B cell (primary cell): ENCODE measurements around the gene PCLO. TPM values are rescaled to one million over a fixed set of nuclear protein-coding genes. Genes with fewer than 3 reads are reported as not detected.

Source experiments
- ATAC-seq: fragments of 200-7000 bp; cut with Tn5 transposase; one replicate; pipeline ENCODE4 v1.10.0; 2021; ENCODE audit warnings: low read depth, mild to moderate bottlenecking, moderate number of reproducible peaks, moderate library complexity
- CTCF ChIA-PET: fragments of 350-600 bp; sonication (Branson Sonifier 250); formaldehyde crosslinking; loops from one replicate; lab custom pipeline; 2021; ENCODE audit warnings: antibody characterized with exemption, inconsistent platforms; lab: Charles Lee
- POLR2A ChIA-PET: fragments of 350-600 bp; sonication (Branson Sonifier 250); formaldehyde crosslinking; loops from one replicate; lab custom pipeline; 2021; ENCODE audit warnings: antibody characterized with exemption; lab: Charles Lee
- DNase-seq: peaks from one replicate; pipeline ENCODE4 v3.0.0; 2013
- H2AFZ ChIP-seq: 2 replicates; pipeline ENCODE4 v1.6.1; 2012; ENCODE audit warnings: mild to moderate bottlenecking, low read depth, low read length; ENCODE audit not compliant: insufficient read depth, poor library complexity, severe bottlenecking
- H3K27ac ChIP-seq, 2 donors: 1 replicate in 1 of 2; 2 replicates in 1 of 2; pipeline ENCODE4 v1.5.1; 2012 to 2013; ENCODE audit warnings: low read length in 2 of 2, mild to moderate bottlenecking in 2 of 2, moderate library complexity in 1 of 2
- H3K27me3 ChIP-seq, 4 experiments: fragments of 200-600 bp in 1 of 4; sonication (generic) in 1 of 4; replicated peaks in 1 of 4; 1 replicate in 2 of 4; 2 replicates in 2 of 4; pipeline versions ENCODE4 v1.6.1 to v1.7.0; 2013 to 2016; ENCODE audit warnings: low read length in 3 of 4, mild to moderate bottlenecking in 2 of 4, mixed read lengths in 1 of 4, moderate library complexity in 1 of 4; ENCODE audit not compliant: insufficient read depth in 4 of 4, control insufficient read depth in 3 of 4; ENCODE audit errors: control extremely low read depth in 1 of 4
- H3K36me3 ChIP-seq, 2 experiments: replicated peaks in 1 of 2; 1 replicate in 1 of 2; 2 replicates in 1 of 2; pipeline versions ENCODE4 v1.6.1 to v1.7.1; 2013; ENCODE audit warnings: low read length in 1 of 2; ENCODE audit not compliant: insufficient read depth in 2 of 2, control insufficient read depth in 1 of 2; ENCODE audit errors: control extremely low read depth in 1 of 2, extremely low read depth in 1 of 2
- H3K4me1 ChIP-seq, 2 donors: fragments of 200-600 bp in 1 of 2; sonication (generic) in 1 of 2; 1 replicate in 1 of 2; 2 replicates in 1 of 2; pipeline versions ENCODE4 v1.5.1 to v1.6.1; 2013 to 2017; ENCODE audit warnings: low read length in 2 of 2; ENCODE audit not compliant: control insufficient read depth in 2 of 2, insufficient read depth in 2 of 2
- H3K4me2 ChIP-seq: replicated peaks from 2 replicates; pipeline ENCODE3; 2012; ENCODE audit warnings: mild to moderate bottlenecking, low read depth, low read length; ENCODE audit not compliant: poor library complexity, severe bottlenecking
- H3K4me3 ChIP-seq, 5 experiments: fragments of 200-600 bp in 1 of 5; sonication (generic) in 1 of 5; 1 replicate in 3 of 5; 2 replicates in 2 of 5; pipeline versions ENCODE4 v1.5.1 to v1.7.0; 2011 to 2016; ENCODE audit warnings: low read length in 4 of 5, mild to moderate bottlenecking in 4 of 5, low read depth in 2 of 5, control low read depth in 1 of 5, moderate library complexity in 1 of 5; ENCODE audit not compliant: insufficient read depth in 1 of 5; ENCODE audit errors: control extremely low read depth in 1 of 5, extremely low read depth in 1 of 5
- H3K79me2 ChIP-seq: fragments of 200-600 bp; sonication (generic); one replicate; pipeline ENCODE4 v1.6.0; 2016; ENCODE audit warnings: low read length; ENCODE audit not compliant: control insufficient read depth, insufficient read depth
- H3K9ac ChIP-seq: fragments of 200-600 bp; sonication (generic); 2 replicates; pipeline ENCODE4 v1.6.1; 2017; ENCODE audit warnings: mild to moderate bottlenecking, low read length, moderate library complexity
- H3K9me3 ChIP-seq, 3 donors: one replicate each; pipeline versions ENCODE4 v1.6.1 to v1.7.1; 2013; ENCODE audit warnings: low read length in 2 of 3; ENCODE audit not compliant: control insufficient read depth in 2 of 3, insufficient read depth in 1 of 3; ENCODE audit errors: control extremely low read depth in 1 of 3
- H4K20me1 ChIP-seq: 2 replicates; pipeline ENCODE4 v1.6.0; 2012; ENCODE audit warnings: mild to moderate bottlenecking, low read length; ENCODE audit not compliant: insufficient read depth, control insufficient read depth, poor library complexity, severe bottlenecking
- H3K27ac Mint-ChIP-seq: one replicate; pipeline ENCODE4 v1.8.0; 2021; ENCODE audit warnings: mixed read lengths
- H3K27me3 Mint-ChIP-seq: one replicate; pipeline ENCODE4 v1.8.0; 2021; ENCODE audit warnings: mixed read lengths
- H3K4me1 Mint-ChIP-seq: one replicate; pipeline ENCODE4 v1.8.0; 2021; ENCODE audit warnings: mixed read lengths
- H3K4me3 Mint-ChIP-seq: one replicate; pipeline ENCODE4 v1.8.0; 2021; ENCODE audit warnings: mixed read lengths
- H3K9me3 Mint-ChIP-seq: one replicate; pipeline ENCODE4 v1.8.0; 2022; ENCODE audit warnings: mixed read lengths; ENCODE audit not compliant: insufficient read depth
- EZH2 ChIP-seq: IDR thresholded peaks from 2 replicates; pipeline ENCODE4 v1.6.1; 2012; ENCODE audit warnings: borderline replicate concordance, low read depth, mild to moderate bottlenecking, moderate library complexity, low read length; ENCODE audit not compliant: insufficient read depth, poor library complexity, severe bottlenecking
- WGBS: methylation state at CpG from one replicate; pipeline ENCODE4 v1.1.5; 2013; ENCODE audit warnings: missing lambda C conversion rate; ENCODE audit not compliant: insufficient coverage; 5-methylcytosine and 5-hydroxymethylcytosine counted together
- intact Hi-C: fragments of 100-400 bp; cut with micrococcal nuclease; formaldehyde crosslinking; loops from one replicate; pipeline ENCODE4 v1.10.0; 2022
- polyA plus RNA-seq: library from polyadenylated mRNA; depleted of rRNA; stranded (reverse); fragments of >200 nt; gene quantifications from 2 replicates; pipeline ENCODE4 v1.2.3, GENCODE V29; 2012
- total RNA-seq, 2 donors: library from RNA; stranded (reverse); fragments of 120-200 nt in 1 of 2; gene quantifications; 1 replicate in 1 of 2; 2 replicates in 1 of 2; pipeline versions ENCODE4 v1.2.3 to v1.2.4, GENCODE V29; 2013 to 2022
- TF ChIP-seq, protein P1 (sequence below): fragments of 200-600 bp; IDR thresholded peaks from one replicate; pipeline ENCODE4 v1.8.0; 2022; ENCODE audit warnings: antibody characterized with exemption, mild to moderate bottlenecking

The PCLO gene
- total and polyA plus RNA-seq, 2 donors (not counting 1 experiment from before 2014, with no cell fraction given), result 0.01 to 0.32 TPM

DNA sequence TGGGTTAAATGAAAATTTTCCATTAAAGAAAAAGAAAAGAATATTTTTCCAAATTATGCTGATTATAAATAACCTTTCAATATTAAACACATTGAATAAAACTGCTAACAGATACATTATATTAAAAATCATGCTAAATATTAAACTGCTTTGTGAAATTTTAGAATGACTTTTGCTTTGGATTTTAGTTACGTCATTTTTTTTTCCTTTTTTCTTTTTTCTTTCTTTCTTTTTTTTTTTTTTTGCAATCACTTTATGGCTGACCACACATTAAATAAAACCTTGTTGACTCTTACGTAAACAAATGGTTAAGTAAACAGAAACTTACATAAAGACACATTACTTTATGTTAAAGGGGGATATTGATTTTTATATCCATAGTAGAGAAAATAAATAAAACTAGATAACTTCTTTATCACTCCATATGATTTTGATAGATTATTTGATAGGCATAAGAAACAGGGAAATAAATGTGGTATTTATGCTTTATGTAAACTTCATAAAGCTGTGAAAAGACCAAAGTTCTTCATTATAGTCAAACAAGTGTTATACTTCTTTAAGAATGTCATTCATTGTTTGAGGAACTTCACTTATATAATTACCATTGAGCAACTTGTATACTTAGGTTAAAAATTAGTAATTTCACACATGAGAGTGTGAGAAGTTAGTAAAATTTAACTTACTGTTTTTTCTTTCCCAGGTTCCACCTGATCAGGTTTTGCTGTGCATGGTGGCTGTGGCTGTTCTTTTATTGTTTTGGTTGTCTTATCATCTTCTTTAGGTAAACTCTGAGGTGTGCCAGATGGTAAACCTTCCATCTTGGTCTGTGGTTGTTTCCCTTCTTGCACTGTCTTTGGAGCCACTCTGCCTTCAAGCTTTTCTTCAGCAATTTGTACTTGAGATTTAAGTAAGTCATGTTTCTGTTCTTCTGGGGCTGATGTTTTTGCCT, 197.3 kb downstream of the PCLO start:
- Histone ChIP-seq H2AFZ (no peak overlapping the region), H3K79me2 (no peaks in the 10 kb centered on the region), H3K4me1 (no peaks in the 10 kb centered on the region), H3K36me3 (no peaks in the 10 kb centered on the region), H3K4me3 (no peak overlapping the region), H3K27ac (no peak overlapping the region), H3K4me2 (no peak overlapping the region), H3K9ac (no peak overlapping the region), H3K27me3 (no peaks in the 10 kb centered on the region), H4K20me1 (no peaks in the 10 kb centered on the region), H3K9me3 (no peaks in the 10 kb centered on the region)
- no peak for TF ChIP-seq EZH2
- TF ChIP-seq, protein P1, sequence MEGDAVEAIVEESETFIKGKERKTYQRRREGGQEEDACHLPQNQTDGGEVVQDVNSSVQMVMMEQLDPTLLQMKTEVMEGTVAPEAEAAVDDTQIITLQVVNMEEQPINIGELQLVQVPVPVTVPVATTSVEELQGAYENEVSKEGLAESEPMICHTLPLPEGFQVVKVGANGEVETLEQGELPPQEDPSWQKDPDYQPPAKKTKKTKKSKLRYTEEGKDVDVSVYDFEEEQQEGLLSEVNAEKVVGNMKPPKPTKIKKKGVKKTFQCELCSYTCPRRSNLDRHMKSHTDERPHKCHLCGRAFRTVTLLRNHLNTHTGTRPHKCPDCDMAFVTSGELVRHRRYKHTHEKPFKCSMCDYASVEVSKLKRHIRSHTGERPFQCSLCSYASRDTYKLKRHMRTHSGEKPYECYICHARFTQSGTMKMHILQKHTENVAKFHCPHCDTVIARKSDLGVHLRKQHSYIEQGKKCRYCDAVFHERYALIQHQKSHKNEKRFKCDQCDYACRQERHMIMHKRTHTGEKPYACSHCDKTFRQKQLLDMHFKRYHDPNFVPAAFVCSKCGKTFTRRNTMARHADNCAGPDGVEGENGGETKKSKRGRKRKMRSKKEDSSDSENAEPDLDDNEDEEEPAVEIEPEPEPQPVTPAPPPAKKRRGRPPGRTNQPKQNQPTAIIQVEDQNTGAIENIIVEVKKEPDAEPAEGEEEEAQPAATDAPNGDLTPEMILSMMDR, result no peak
- ATAC-seq, result no peak
- Mint-ChIP-seq H3K27me3 (no peaks in the 10 kb centered on the region), H3K9me3 (peaks cover 2% of the 10 kb centered on the region), H3K4me1 (no peaks in the 10 kb centered on the region), H3K4me3 (no peak overlapping the region), H3K27ac (no peak overlapping the region)
- intact Hi-C loops, result no loop called here
- no CpG with 5 or more reads among the region's 2 CpGs for WGBS
- no peak for DNase-seq
- CTCF ChIA-PET, result no interaction called here
- POLR2A ChIA-PET, result no interaction called here

DNA sequence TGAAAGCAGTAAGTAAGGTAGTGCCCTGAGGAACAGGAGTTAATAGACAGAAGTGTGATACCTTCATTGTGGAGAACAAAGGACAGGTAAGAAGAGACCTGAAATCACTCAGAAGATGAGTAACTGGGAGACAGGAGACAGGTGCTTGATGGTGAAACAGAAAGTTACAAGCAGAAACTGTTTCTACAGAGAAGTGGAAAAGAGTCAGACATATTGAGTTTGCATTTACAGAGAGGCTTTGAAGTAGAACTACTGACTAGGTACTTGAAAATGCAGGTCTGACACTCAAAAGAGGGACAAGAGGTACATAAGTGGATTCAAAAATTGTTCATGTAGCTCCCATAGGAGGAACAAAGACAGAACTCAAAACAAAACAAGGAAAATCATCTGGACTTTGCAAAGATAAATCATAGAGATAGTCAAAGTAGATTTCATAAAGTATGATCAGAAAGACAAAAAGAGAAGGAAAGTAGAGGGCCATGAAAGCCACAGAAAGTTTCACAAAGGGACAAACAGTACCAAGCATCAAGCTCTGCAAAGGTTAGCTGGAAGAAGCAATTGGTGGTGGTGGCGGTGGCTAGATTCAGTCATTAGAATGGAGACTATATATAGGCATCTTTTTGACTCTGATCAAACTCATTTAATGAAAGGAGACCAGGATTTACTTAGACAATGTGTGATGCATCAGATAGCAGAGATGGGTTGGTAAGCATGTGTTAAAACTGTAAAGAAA, 198.4 kb downstream of the PCLO start:
- no peaks in the 10 kb centered on the region for H3K9me3 ChIP-seq
- ChIA-PET CTCF (no interaction called here), POLR2A (no interaction called here)
- TF ChIP-seq, protein P1, result no peak
- TF ChIP-seq EZH2, result no peak
- Mint-ChIP-seq H3K9me3 (peaks cover 2% of the 10 kb centered on the region), H3K4me1 (no peaks in the 10 kb centered on the region), H3K27ac (no peak overlapping the region), H3K4me3 (no peak overlapping the region), H3K27me3 (no peaks in the 10 kb centered on the region)
- H3K4me1 ChIP-seq, result no peaks in the 10 kb centered on the region
- no peaks in the 10 kb centered on the region for H3K27me3 ChIP-seq
- no peak for DNase-seq
- no CpG with 5 or more reads among the region's 1 CpG for WGBS
- no peak overlapping the region for H3K4me3 ChIP-seq
- no peak overlapping the region for H3K9ac ChIP-seq
- no peaks in the 10 kb centered on the region for H4K20me1 ChIP-seq
- no peak overlapping the region for H3K4me2 ChIP-seq
- no peaks in the 10 kb centered on the region for H3K79me2 ChIP-seq
- H3K36me3 ChIP-seq, result no peaks in the 10 kb centered on the region
- no peak overlapping the region for H2AFZ ChIP-seq
- intact Hi-C loops, result no loop called here
- ATAC-seq, result no peak
- no peak overlapping the region for H3K27ac ChIP-seq
